CD4-positive, alpha-beta T cell treated with Interferon gamma for 1 hour (primary cell): ENCODE results near the gene SLC27A1.
"Not testable (repeated sequence)": the region's sequence is repeated elsewhere in the genome, so short reads cannot be mapped to it uniquely, and the experiment has no call there.

Experiments used
- DNase-seq: peaks from one replicate; pipeline ENCODE4 v3.0.0-alpha.2; 2020

SLC27A1 gene

GRCh38 chr19:17540174-17540573 is 69.8 kb downstream of the SLC27A1 start:
- DNase-seq = no peak

DNA sequence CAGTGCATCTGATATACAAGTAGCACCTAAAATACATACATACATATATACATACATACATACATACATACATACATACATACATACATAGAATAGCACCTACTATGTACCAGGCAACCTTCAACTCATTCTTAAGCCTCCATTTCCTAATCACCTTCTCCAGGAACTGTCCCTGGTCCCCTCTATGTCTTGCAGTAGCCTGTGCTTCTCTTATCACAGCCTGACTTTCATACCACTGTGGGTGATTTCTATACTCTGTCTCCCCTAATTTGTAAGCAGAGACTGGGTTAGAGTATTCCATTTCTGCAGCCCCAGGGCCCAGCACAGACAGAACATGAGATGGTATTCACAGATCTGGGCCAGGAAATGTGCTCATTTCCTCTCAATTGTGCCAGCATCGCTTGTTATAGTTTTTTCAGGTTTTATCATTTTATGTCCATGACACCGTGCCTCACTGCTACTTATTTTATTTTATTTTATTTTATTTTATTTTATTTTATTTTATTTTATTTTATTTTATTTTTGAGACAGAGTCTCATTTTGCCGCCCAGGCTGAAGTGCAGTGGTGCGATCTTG is 70.9 kb downstream of the SLC27A1 start:
- DNase-seq = no peak

- DNase-seq = no peak
These were observed 71.7 kb downstream of the SLC27A1 start for GRCh38 chr19:17542042-17542441.

- DNase-seq = no peak
These were observed 72.7 kb downstream of the SLC27A1 start for GRCh38 chr19:17542793-17543582.

- DNase-seq = no peak
These were observed 73.7 kb downstream of the SLC27A1 start for GRCh38 chr19:17543986-17544385.

GRCh38 chr19:17544418-17544817 is 74.1 kb downstream of the SLC27A1 start:
- no peak for DNase-seq

DNA sequence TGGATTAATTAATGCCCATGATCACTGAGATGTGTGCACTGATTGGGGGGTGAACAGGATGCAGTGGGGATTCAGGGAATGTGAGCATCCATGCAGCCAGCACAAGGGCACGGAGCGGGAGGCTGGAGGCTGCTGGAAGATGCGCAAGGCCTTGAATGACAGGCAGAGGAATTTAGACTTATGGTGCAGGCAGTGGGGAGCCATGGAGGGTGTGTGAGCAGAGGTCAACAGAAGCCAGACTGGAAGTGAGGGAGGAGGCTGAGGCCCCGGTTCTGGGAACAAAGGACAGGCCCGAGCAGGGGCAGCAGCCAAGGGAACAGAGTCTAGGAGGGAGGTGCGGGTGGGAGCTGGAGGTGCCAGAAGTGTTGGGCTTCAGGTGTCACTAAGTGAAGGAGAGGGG is 77.8 kb downstream of the SLC27A1 start:
- no peak for DNase-seq

DNA sequence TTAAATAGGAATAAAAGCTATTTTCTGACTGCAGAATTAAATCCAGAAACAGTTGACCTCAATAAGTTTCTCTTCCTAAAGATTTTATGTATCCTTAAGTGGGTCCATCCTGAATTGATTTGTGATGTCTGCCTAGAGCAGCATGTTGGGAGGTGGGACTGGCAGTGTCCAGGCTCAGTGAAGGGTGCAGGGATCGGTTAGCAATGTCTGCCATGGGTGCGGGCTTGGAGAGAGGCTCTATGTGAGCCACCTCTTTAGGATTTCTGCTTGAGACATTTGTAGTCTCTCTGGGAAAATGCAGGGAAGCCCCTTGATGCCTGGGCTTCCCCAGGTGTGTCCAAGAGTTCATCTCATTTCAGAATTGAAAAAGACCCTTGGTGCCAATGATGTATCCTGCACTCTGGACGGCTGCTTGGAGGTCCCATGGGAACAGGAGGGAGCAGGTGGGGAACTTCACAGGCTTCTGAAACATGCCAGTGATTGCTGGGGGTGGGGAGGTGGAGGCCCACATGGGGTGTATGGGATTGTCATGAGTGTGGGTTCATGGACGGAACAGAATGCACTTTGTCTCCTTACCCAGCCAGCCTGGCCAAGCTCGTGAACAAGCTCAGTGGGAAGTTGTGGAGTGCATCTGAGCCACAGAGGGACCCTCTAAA is 78.9 kb downstream of the SLC27A1 start:
- no peak for DNase-seq

DNA sequence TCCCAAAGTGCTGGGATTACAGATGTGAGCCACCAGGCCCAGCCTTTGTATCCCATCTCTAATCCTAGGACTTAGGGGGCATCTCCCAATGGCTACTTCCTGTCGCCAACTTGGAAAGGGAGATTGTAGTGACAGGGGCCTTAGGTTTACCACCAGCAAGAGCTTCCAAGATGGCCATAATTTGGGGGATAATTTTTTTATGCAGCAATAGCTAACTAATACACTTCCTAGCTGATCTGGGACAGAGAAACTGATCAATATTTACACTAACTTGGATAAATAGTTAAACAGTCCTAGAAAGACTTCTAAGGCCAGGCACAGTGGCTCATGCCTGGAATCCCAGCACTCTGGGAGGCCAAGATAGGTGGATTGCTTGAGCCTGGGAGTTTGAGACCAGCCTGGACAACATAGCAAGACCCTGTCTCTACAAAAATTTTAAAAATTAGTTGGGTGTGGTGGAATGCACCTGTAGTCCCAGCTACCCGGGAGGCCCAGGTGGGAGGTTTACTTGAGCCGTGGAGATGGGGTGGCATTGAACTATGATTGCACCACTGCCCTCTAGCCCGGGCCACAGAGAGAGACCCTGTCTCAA is 79.8 kb downstream of the SLC27A1 start:
- DNase-seq = no peak

- DNase-seq = not testable (repeated sequence)
These were observed 82.4 kb downstream of the SLC27A1 start for GRCh38 chr19:17552735-17553134.

- no peak for DNase-seq
These were observed 82.9 kb downstream of the SLC27A1 start for GRCh38 chr19:17553256-17553655.

- no peak for DNase-seq
These were observed 84.7 kb downstream of the SLC27A1 start for GRCh38 chr19:17554968-17555479.

DNA sequence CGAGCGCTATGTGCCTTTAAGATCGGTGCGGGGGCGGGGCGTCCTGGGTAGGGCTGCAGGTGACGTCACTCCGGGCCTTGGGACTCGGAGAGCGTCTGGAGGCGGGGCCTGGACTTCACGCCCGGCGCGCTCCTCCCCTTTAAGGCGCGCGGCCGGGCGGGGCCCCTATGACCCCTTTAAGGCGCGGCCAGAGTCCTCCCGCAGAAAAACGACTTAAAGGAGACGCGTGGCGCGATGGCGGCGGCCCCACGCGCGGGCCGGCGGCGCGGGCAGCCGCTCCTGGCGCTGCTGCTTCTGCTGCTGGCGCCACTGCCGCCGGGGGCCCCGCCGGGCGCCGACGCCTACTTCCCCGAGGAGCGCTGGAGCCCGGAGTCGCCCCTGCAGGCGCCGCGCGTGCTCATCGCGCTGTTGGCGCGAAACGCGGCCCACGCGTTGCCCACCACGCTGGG is 85.2 kb downstream of the SLC27A1 start, which contains the start of gene COLGALT1:
Gene COLGALT1 (plus strand): TSS at position 170 of the 449 bp plus-strand sequence. CDS start 65 bp downstream, at position 235.
- peak; percentile 97 for DNase-seq
